Adrenal gland (tissue), 12 donors: ENCODE data around the gene ARHGEF10L. TPM values are rescaled to one million over a fixed set of nuclear protein-coding genes. Genes with fewer than 3 reads are reported as not detected.

Experiments used
- DNase-seq, 7 donors: peaks; one replicate each; pipeline ENCODE4 v3.0.0-alpha.2; 2019 to 2020
- H3K27ac ChIP-seq, 5 donors: fragments of 200-600 bp; sonication (generic) in 4 of 5; 1 replicate in 3 of 5; 2 replicates in 2 of 5; pipeline versions ENCODE4 v1.5.1 to v1.8.0; 2016 to 2020; ENCODE audit warnings: mild to moderate bottlenecking in 1 of 5
- H3K27me3 ChIP-seq: fragments of 200-600 bp; 2 replicates; pipeline ENCODE4 v1.8.0; 2021
- H3K36me3 ChIP-seq, 2 donors: fragments of 200-600 bp; replicated peaks in 1 of 2; 1 replicate in 1 of 2; 2 replicates in 1 of 2; pipeline versions ENCODE4 v1.5.1 to v1.8.0; 2018 to 2022
- H3K4me1 ChIP-seq, 2 donors: fragments of 200-600 bp; replicated peaks in 1 of 2; 1 replicate in 1 of 2; 2 replicates in 1 of 2; pipeline versions ENCODE4 v1.5.1 to v1.8.0; 2018 to 2021
- H3K4me3 ChIP-seq, 4 donors: fragments of 200-600 bp; sonication (generic) in 3 of 4; one replicate each; pipeline ENCODE4 v1.5.1; 2016 to 2018
- H3K9me3 ChIP-seq, 3 donors: fragments of 200-600 bp; sonication (generic) in 1 of 3; replicated peaks in 1 of 3; 1 replicate in 2 of 3; 2 replicates in 1 of 3; pipeline versions ENCODE4 v1.5.1 to v1.8.0; 2016 to 2021
- CTCF ChIP-seq, 6 experiments: fragments of 450-650 bp in 4 of 6; fragments of 200-600 bp in 2 of 6; sonication (generic) in 1 of 6; IDR thresholded peaks; 1 replicate in 5 of 6; 2 replicates in 1 of 6; pipeline versions ENCODE4 v1.5.1 to v1.8.0; 2016 to 2021; ENCODE audit warnings: antibody characterized with exemption in 6 of 6, mild to moderate bottlenecking in 2 of 6, moderate library complexity in 1 of 6
- POLR2A ChIP-seq, 2 donors: fragments of 450-650 bp; IDR thresholded peaks; one replicate each; pipeline ENCODE4 v1.6.1; 2017; ENCODE audit warnings: antibody characterized with exemption in 2 of 2, mild to moderate bottlenecking in 2 of 2, moderate library complexity in 1 of 2
- WGBS, 4 donors: extraction: QIAGEN DNeasy Blood & Tissue Kit in 2 of 4; methylation state at CpG; one replicate each; pipeline versions ENCODE4 v1.1.5 to v1.1.7; 2013 to 2017; 5-methylcytosine and 5-hydroxymethylcytosine counted together
- intact Hi-C, 2 donors: fragments of 100-400 bp; cut with DNase I; formaldehyde crosslinking; loops; one replicate each; pipeline versions ENCODE4 v1.14.1 to v1.15.0; 2022 to 2023
- polyA plus RNA-seq, 3 donors: library from polyadenylated mRNA; stranded (reverse); fragments of 200-250 nt in 2 of 3; fragments of 350-450 nt in 1 of 3; fragmentation: Illumina TruSeq in 1 of 3; extraction: RNeasy Lipid Tissue Mini Kit (QIAGEN cat#74804) in 1 of 3; gene quantifications; one replicate each; pipeline ENCODE4 v1.2.3, GENCODE V29; 2013 to 2014
- total RNA-seq, 9 donors: library from RNA; depleted of rRNA in 4 of 9; stranded (reverse); fragments of >200 nt in 4 of 9; fragments of 120-200 nt in 1 of 9; fragmentation: NEBNext Ultra II Directional in 1 of 9; extraction: Animal tissue kit (Norgen Biotek cat#: 25700) in 1 of 9; gene quantifications; one replicate each; pipeline versions ENCODE4 v1.1.0 to v1.2.4, GENCODE V29; 2013 to 2023
- donor health status: healthy with polysubstance abuse.
- donor health status: Bipolar disorder and iron deficiency.
- donor health status: DM: yes; HTN: yes; CAD: no.
- donor health status: DM: no; HTN: no; CAD: no.
- donor health status: DM: no; HTN: no; CAD: no.
- donor health status: DM: yes; HTN: yes; CAD: no.

The ARHGEF10L gene
- total and polyA plus RNA-seq, 12 donors: 1.7 to 54.9 (median 30.1) TPM

- TF ChIP-seq POLR2A (IDR thresholded peaks at IDR 0.05) (no peak), CTCF (IDR thresholded peaks at IDR 0.05) (no peak)
- Histone ChIP-seq H3K9me3 (no peaks in the 10 kb centered on the region), H3K27ac (no peak overlapping the region), H3K4me1 (peaks cover 0 to 10% of the 10 kb centered on the region in 2 donors), H3K4me3 (no peak overlapping the region), H3K27me3 (no peaks in the 10 kb centered on the region), H3K36me3 (peaks cover 0 to 50% of the 10 kb centered on the region in 2 donors)
- intact Hi-C loops: loop anchor here (10.0 kb wide), 2 partner anchors 440 to 930 kb away; no protein-coding TSS in a partner anchor
- DNase-seq: no peak
- WGBS, 4 donors: 40 to 91% (median 67%) methylated on average over 1 to 2 of the region's 2 CpGs
Measured at GRCh38 chr1:17654519-17654918, 115.0 kb downstream of the ARHGEF10L start.

- peaks cover 0 to 54% of the 10 kb centered on the region in 2 donors for H3K36me3 ChIP-seq
- no peak overlapping the region for H3K27ac ChIP-seq
- no peak overlapping the region for H3K4me3 ChIP-seq
- H3K4me1 ChIP-seq: peaks cover 0 to 10% of the 10 kb centered on the region in 2 donors
- no peaks in the 10 kb centered on the region for H3K27me3 ChIP-seq
- H3K9me3 ChIP-seq: no peaks in the 10 kb centered on the region
- DNase-seq: no peak
- intact Hi-C loops: loop anchor here (10.0 kb wide), 2 partner anchors 440 to 930 kb away; no protein-coding TSS in a partner anchor
- WGBS, 4 donors: 94 to 98% (median 97%) methylated on average over 1 of the region's 1 CpG
- TF ChIP-seq POLR2A (IDR thresholded peaks at IDR 0.05) (no peak), CTCF (IDR thresholded peaks at IDR 0.05) (no peak)
Measured at GRCh38 chr1:17655169-17655568, 115.7 kb downstream of the ARHGEF10L start.

GRCh38 chr1:17655922-17656321 is 116.4 kb downstream of the ARHGEF10L start:
- DNase-seq: no peak
- intact Hi-C loops: loop anchor here (10.0 kb wide), 2 partner anchors 439 to 929 kb away; no protein-coding TSS in a partner anchor
- H3K4me3 ChIP-seq: no peak overlapping the region
- H3K4me1 ChIP-seq: peaks cover 0 to 10% of the 10 kb centered on the region in 2 donors
- H3K27me3 ChIP-seq: no peaks in the 10 kb centered on the region
- H3K27ac ChIP-seq: no peak overlapping the region
- peaks cover 0 to 52% of the 10 kb centered on the region in 2 donors for H3K36me3 ChIP-seq
- H3K9me3 ChIP-seq: no peaks in the 10 kb centered on the region
- 87 to 97% (median 91%) methylated on average over 3 to 15 of the region's 15 CpGs for WGBS, 4 donors
- TF ChIP-seq POLR2A (IDR thresholded peaks at IDR 0.05) (no peak), CTCF (IDR thresholded peaks at IDR 0.05) (no peak)

- WGBS, 4 donors: 93 to 97% (median 95%) methylated on average over 13 of the region's 13 CpGs
Measured at GRCh38 chr1:17657436-17657835, 117.9 kb downstream of the ARHGEF10L start.

More at GRCh38 chr1:17657436-17657835, 117.9 kb downstream of the ARHGEF10L start:
- intact Hi-C loops: loop anchor here (10.0 kb wide), 2 partner anchors 437 to 927 kb away; no protein-coding TSS in a partner anchor
- H3K4me1 ChIP-seq: peaks cover 0 to 10% of the 10 kb centered on the region in 2 donors
- H3K4me3 ChIP-seq: no peak overlapping the region
- TF ChIP-seq CTCF (IDR thresholded peaks at IDR 0.05) (no peak), POLR2A (IDR thresholded peaks at IDR 0.05) (no peak)
- peaks cover 0 to 51% of the 10 kb centered on the region in 2 donors for H3K36me3 ChIP-seq
- no peak for DNase-seq
- no peaks in the 10 kb centered on the region for H3K27me3 ChIP-seq
- no peaks in the 10 kb centered on the region for H3K9me3 ChIP-seq
- H3K27ac ChIP-seq: no peak overlapping the region
